Measurements from ENCODE around the gene MYL10. TPM values are rescaled to one million over a fixed set of nuclear protein-coding genes. Genes with fewer than 3 reads are reported as not detected.

Gene MYL10
- total RNA-seq, 1 experiment from 2014 or later, result not detected

- H3K27me3 ChIP-seq (ENCODE audit: insufficient read depth, low read length), result no peaks in the 10 kb centered on the region
- H3K9me2 ChIP-seq (ENCODE audit: insufficient read depth), result no peaks in the 10 kb centered on the region
- no peaks in the 10 kb centered on the region for H3K79me2 ChIP-seq (ENCODE audit: insufficient read depth, low read length)
- H2AFZ ChIP-seq (ENCODE audit: low read depth, low read length, poor library complexity, severe bottlenecking), result no peak overlapping the region
- no peak overlapping the region for H3K27ac ChIP-seq (ENCODE audit: low read depth, low read length)
- peaks cover 0 to 7% of the 10 kb centered on the region in 2 experiments; a peak in 1 of 4 replicates for H3K9me3 ChIP-seq (ENCODE audit: control insufficient read depth in 1 of 2, insufficient read depth in 1 of 2, low read depth in 1 of 2, low read length in 2 of 2)
- no peak for TF ChIP-seq EZH2 (IDR thresholded peaks at IDR 0.05)
- no peak for TF ChIP-seq JUND (IDR thresholded peaks at IDR 0.05)
- no peak for TF ChIP-seq CTCF (IDR thresholded peaks at IDR 0.05 in 2 of 3, conservative IDR thresholded peaks at IDR 0.05 in 1 of 3; ENCODE audit: borderline replicate concordance in 1 of 3, insufficient read depth in 1 of 3, low read depth in 2 of 3, low read length in 2 of 3)
- no peak for TF ChIP-seq CEBPB (IDR thresholded peaks at IDR 0.05; ENCODE audit: low read depth)
- TF ChIP-seq FOSL1 (IDR thresholded peaks at IDR 0.05; ENCODE audit: low read depth), result no peak
- no peak for TF ChIP-seq MAX (IDR thresholded peaks at IDR 0.05)
- TF ChIP-seq POLR2A (IDR thresholded peaks at IDR 0.05; ENCODE audit: borderline replicate concordance, extremely low read depth, insufficient read depth, insufficient read length), result no peak
- no peak for TF ChIP-seq SP1 (IDR thresholded peaks at IDR 0.05; ENCODE audit: low read depth)
- TF ChIP-seq EGR1 (IDR thresholded peaks at IDR 0.05; ENCODE audit: low read depth), result no peak
- TF ChIP-seq ZFX (IDR thresholded peaks at IDR 0.05), result no peak
- ChIA-PET CTCF (no interaction called here), POLR2A (no interaction called here), RAD21 (ENCODE audit: low non-redundant PET in 1 of 2, low total read pairs in 2 of 2, uncharacterized antibody in 2 of 2, unreplicated experiment in 2 of 2) (no interaction called here)
- DNase-seq (ENCODE audit: low read depth, low spot score), result no peak
- intact Hi-C loops (cut with micrococcal nuclease), result no loop called here
- H3K4me3 ChIP-seq (replicated peaks in 1 of 2; ENCODE audit: low read depth in 1 of 2, low read length in 2 of 2), result no peak overlapping the region
- no peak overlapping the region for H3K4me2 ChIP-seq (ENCODE audit: low read length)
- no peaks in the 10 kb centered on the region for H4K20me1 ChIP-seq (ENCODE audit: insufficient read depth)
- no peak for ATAC-seq
- H3K36me3 ChIP-seq (ENCODE audit: control insufficient read depth in 1 of 2, insufficient read depth in 2 of 2, low read length in 2 of 2), result no peaks in the 10 kb centered on the region
- BruUV-seq (replicated peaks), result no TSS peak
- no peak overlapping the region for H3K9ac ChIP-seq (ENCODE audit: low read length)
- peaks cover 6 to 14% of the 10 kb centered on the region in 2 experiments; a peak in 3 of 4 replicates for H3K4me1 ChIP-seq (ENCODE audit: control insufficient read depth in 1 of 2, insufficient read depth in 2 of 2, low read length in 2 of 2)
These were observed 47.0 kb upstream of the MYL10 start for GRCh38 chr7:101676062-101676598.
